H1 (cell line): ENCODE measurements around the gene ADARB2.

Experiments used
- CEBPB ChIP-seq: IDR thresholded peaks from 2 replicates; pipeline ENCODE4 v1.6.1; 2012; ENCODE audit warnings: low read depth, low read length
- GABPA ChIP-seq: IDR thresholded peaks from 2 replicates; pipeline ENCODE4 v1.6.1; 2011; ENCODE audit warnings: mild to moderate bottlenecking, low read length, moderate library complexity, borderline replicate concordance; ENCODE audit not compliant: insufficient read depth
- HDAC2 ChIP-seq, 2 experiments: fragments of 300-600 bp in 1 of 2; sonication (generic) in 1 of 2; IDR thresholded peaks; 2 replicates each; pipeline ENCODE4 v1.6.1; 2011 to 2012; ENCODE audit warnings: low read depth in 2 of 2, low read length in 2 of 2, mild to moderate bottlenecking in 2 of 2, moderate library complexity in 2 of 2, borderline replicate concordance in 1 of 2, inconsistent platforms in 1 of 2
- KDM1A ChIP-seq: fragments of 200-600, 300-600 bp; sonication (generic); IDR thresholded peaks from 2 replicates; pipeline ENCODE4 v1.7.1; 2016; ENCODE audit warnings: mild to moderate bottlenecking, low read length, borderline replicate concordance
- NRF1 ChIP-seq: IDR thresholded peaks from 2 replicates; pipeline ENCODE4 v1.6.1; 2011; ENCODE audit warnings: mild to moderate bottlenecking, low read depth, low read length, improper control_type of control experiment
- POLR2A ChIP-seq, 2 experiments: IDR thresholded peaks; 1 replicate in 1 of 2; 2 replicates in 1 of 2; pipeline ENCODE4 v1.6.1; 2011; ENCODE audit warnings: low read depth in 2 of 2, low read length in 2 of 2, mild to moderate bottlenecking in 2 of 2; ENCODE audit errors: control extremely low read depth in 1 of 2
- POLR2AphosphoS5 ChIP-seq: IDR thresholded peaks from 2 replicates; pipeline ENCODE4 v1.6.1; 2011; ENCODE audit warnings: low read depth, low read length
- RAD21 ChIP-seq, 2 experiments: IDR thresholded peaks in 1 of 2; conservative IDR thresholded peaks in 1 of 2; 2 replicates each; pipeline ENCODE4 v1.6.1; 2011; ENCODE audit warnings: low read depth in 2 of 2, low read length in 2 of 2, improper control_type of control experiment in 1 of 2, inconsistent platforms in 1 of 2, mild to moderate bottlenecking in 1 of 2, moderate library complexity in 1 of 2
- TAF1 ChIP-seq: IDR thresholded peaks from 2 replicates; pipeline ENCODE4 v1.6.1; 2011; ENCODE audit warnings: mild to moderate bottlenecking, low read depth, low read length
- TAF7 ChIP-seq: optimal IDR thresholded peaks from 2 replicates; pipeline ENCODE3; 2011; ENCODE audit warnings: low read depth, mild to moderate bottlenecking, inconsistent platforms, low read length, moderate library complexity, borderline replicate concordance
- TF ChIP-seq, protein P1 (sequence below), 3 experiments: IDR thresholded peaks; 1 replicate in 2 of 3; 2 replicates in 1 of 3; pipeline versions ENCODE4 v1.5.1 to v1.6.1; 2011; ENCODE audit warnings: low read length in 3 of 3, mild to moderate bottlenecking in 3 of 3, inconsistent platforms in 2 of 3, low read depth in 1 of 3, moderate library complexity in 1 of 3; ENCODE audit not compliant: insufficient read depth in 1 of 3; ENCODE audit errors: control extremely low read depth in 1 of 3

- TF ChIP-seq HDAC2 (IDR thresholded peaks at IDR 0.05; ENCODE audit: borderline replicate concordance in 1 of 2, low read depth in 2 of 2, low read length in 2 of 2) (no peak), CEBPB (no peak), TAF7 (no peak), GABPA (no peak), POLR2AphosphoS5 (no peak), TAF1 (no peak), NRF1 (no peak), RAD21 (IDR thresholded peaks at IDR 0.05 in 1 of 2, conservative IDR thresholded peaks at IDR 0.05 in 1 of 2; ENCODE audit: low read depth in 2 of 2, low read length in 2 of 2) (no peak), KDM1A (no peak), POLR2A (IDR thresholded peaks at IDR 0.05; ENCODE audit: control extremely low read depth in 1 of 2, low read depth in 2 of 2, low read length in 2 of 2) (no peak)
- TF ChIP-seq, protein P1, sequence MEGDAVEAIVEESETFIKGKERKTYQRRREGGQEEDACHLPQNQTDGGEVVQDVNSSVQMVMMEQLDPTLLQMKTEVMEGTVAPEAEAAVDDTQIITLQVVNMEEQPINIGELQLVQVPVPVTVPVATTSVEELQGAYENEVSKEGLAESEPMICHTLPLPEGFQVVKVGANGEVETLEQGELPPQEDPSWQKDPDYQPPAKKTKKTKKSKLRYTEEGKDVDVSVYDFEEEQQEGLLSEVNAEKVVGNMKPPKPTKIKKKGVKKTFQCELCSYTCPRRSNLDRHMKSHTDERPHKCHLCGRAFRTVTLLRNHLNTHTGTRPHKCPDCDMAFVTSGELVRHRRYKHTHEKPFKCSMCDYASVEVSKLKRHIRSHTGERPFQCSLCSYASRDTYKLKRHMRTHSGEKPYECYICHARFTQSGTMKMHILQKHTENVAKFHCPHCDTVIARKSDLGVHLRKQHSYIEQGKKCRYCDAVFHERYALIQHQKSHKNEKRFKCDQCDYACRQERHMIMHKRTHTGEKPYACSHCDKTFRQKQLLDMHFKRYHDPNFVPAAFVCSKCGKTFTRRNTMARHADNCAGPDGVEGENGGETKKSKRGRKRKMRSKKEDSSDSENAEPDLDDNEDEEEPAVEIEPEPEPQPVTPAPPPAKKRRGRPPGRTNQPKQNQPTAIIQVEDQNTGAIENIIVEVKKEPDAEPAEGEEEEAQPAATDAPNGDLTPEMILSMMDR (IDR thresholded peaks at IDR 0.05; ENCODE audit: control extremely low read depth in 1 of 3, insufficient read depth in 1 of 3, low read depth in 1 of 3, low read length in 3 of 3): no peak
These were observed 524.7 kb downstream of the ADARB2 start for GRCh38 chr10:1212571-1213141.
